Measurements from ENCODE around the gene JAKMIP3.

DNA sequence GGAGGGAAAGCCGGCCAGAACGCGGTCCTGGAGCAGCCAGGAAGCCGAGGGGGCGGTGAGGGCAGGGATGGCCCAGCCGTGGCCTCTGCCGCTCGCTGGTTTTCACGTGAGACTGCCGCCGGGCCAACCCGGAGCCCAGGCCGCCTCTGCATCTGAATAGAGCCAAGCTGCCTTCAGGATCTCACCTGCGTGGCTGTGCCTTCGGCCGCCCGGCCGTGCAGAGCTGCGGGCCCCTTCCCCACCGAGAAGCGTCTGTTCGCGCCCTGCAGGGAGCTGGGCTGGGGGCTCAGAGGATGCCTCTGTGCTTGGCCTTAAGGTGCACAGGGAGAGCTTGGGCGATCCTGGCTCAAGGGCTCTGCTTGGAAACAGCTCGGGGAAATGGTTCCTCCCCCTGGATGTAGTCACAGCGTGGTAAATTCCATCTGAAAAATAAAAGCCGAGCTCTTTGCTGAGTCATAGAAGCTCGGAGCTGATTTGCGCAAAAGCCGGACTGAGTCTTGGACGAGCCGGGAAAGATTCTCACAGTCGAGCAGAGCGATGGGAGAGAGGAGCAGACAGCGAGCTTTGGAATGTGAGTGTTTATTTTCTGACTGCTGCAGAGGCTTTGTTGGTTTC, at the start of gene JAKMIP3:
- no peak for TF ChIP-seq TAF1 (IDR thresholded peaks at IDR 0.05; ENCODE audit: borderline replicate concordance, low read depth, low read length)
- TF ChIP-seq KLF5 (IDR thresholded peaks at IDR 0.05; ENCODE audit: partially characterized antibody) = no peak
- TF ChIP-seq, protein P1, sequence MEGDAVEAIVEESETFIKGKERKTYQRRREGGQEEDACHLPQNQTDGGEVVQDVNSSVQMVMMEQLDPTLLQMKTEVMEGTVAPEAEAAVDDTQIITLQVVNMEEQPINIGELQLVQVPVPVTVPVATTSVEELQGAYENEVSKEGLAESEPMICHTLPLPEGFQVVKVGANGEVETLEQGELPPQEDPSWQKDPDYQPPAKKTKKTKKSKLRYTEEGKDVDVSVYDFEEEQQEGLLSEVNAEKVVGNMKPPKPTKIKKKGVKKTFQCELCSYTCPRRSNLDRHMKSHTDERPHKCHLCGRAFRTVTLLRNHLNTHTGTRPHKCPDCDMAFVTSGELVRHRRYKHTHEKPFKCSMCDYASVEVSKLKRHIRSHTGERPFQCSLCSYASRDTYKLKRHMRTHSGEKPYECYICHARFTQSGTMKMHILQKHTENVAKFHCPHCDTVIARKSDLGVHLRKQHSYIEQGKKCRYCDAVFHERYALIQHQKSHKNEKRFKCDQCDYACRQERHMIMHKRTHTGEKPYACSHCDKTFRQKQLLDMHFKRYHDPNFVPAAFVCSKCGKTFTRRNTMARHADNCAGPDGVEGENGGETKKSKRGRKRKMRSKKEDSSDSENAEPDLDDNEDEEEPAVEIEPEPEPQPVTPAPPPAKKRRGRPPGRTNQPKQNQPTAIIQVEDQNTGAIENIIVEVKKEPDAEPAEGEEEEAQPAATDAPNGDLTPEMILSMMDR (IDR thresholded peaks at IDR 0.05 in 2 of 3, conservative IDR thresholded peaks at IDR 0.05 in 1 of 3; ENCODE audit: control insufficient read depth in 2 of 3, extremely low read depth in 1 of 3, insufficient read depth in 1 of 3, low read depth in 3 of 3, low read length in 3 of 3) = no peak
- TF ChIP-seq EZH2 (IDR thresholded peaks at IDR 0.05; ENCODE audit: borderline replicate concordance, control insufficient read depth, low read depth, low read length) = no peak
- TF ChIP-seq GABPA (IDR thresholded peaks at IDR 0.05; ENCODE audit: low read depth) = no peak
- TF ChIP-seq PML (IDR thresholded peaks at IDR 0.05; ENCODE audit: low read length) = no peak

Data from GM12878 (cell line).